HEK293 (cell line): Measurements from ENCODE around the gene RNF182.

ENCODE experiments used
- KLF7 ChIP-seq: fragments of 450-650 bp; formaldehyde crosslinking; IDR thresholded peaks from 2 replicates; pipeline ENCODE4 v1.5.1; 2016; ENCODE audit warnings: missing biosample characterization, missing genetic modification characterization, borderline replicate concordance
- ZNF19 ChIP-seq: fragments of 450-650 bp; formaldehyde crosslinking; IDR thresholded peaks from 2 replicates; pipeline ENCODE4; 2016; ENCODE audit warnings: missing biosample characterization, missing genetic modification characterization, low read depth
- ZNF214 ChIP-seq: fragments of 450-650 bp; formaldehyde crosslinking; IDR thresholded peaks from 2 replicates; pipeline ENCODE4 v1.5.1; 2017; ENCODE audit warnings: missing biosample characterization, mild to moderate bottlenecking, missing genetic modification characterization, borderline replicate concordance
- ZNF510 ChIP-seq: fragments of 450-650 bp; formaldehyde crosslinking; IDR thresholded peaks from 2 replicates; pipeline ENCODE4 v1.5.1; 2018; ENCODE audit warnings: mild to moderate bottlenecking, missing genetic modification characterization, missing biosample characterization; ENCODE audit not compliant: insufficient replicate concordance
- ZNF514 ChIP-seq: fragments of 450-650 bp; formaldehyde crosslinking; IDR thresholded peaks from 2 replicates; pipeline ENCODE4 v1.5.1; 2016; ENCODE audit warnings: missing biosample characterization, missing genetic modification characterization
- ZNF530 ChIP-seq: fragments of 450-650 bp; formaldehyde crosslinking; IDR thresholded peaks from 2 replicates; pipeline ENCODE4 v1.5.1; 2016; ENCODE audit warnings: low read depth, missing biosample characterization, missing genetic modification characterization
- ZNF654 ChIP-seq: fragments of 450-650 bp; formaldehyde crosslinking; IDR thresholded peaks from 2 replicates; pipeline ENCODE4 v1.5.1; 2016; ENCODE audit warnings: low read depth, missing biosample characterization, missing genetic modification characterization
- TF ChIP-seq, protein P1 (sequence below): fragments of 450-650 bp; formaldehyde crosslinking; IDR thresholded peaks from 2 replicates; pipeline ENCODE4 v1.5.1; 2016; ENCODE audit warnings: missing biosample characterization, missing genetic modification characterization
- TF ChIP-seq, protein P2 (sequence below): fragments of 450-650 bp; formaldehyde crosslinking; IDR thresholded peaks from 2 replicates; pipeline ENCODE4 v1.5.1; 2016; ENCODE audit warnings: missing biosample characterization, missing genetic modification characterization
- TF ChIP-seq, protein P3 (sequence below): fragments of 450-650 bp; formaldehyde crosslinking; IDR thresholded peaks from 2 replicates; pipeline ENCODE4 v1.5.1; 2016; ENCODE audit warnings: missing biosample characterization, missing genetic modification characterization

DNA sequence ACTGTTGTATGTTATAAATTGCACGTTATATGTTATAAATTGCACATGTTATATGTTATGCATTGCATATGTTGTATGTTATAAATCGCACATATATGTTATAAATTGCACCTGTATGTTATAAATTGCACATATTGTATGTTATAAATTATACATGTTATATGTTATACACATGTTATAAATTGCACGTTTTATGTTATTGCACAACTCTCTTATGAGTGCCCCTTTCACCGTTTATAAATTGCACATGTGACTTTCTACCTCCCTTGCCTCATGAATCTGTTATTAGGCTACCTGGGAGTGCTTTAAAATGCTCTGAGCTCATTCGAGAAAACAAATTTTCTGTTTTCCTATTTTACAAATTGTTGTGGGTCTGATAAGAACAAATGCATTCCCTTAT is 84.1 kb downstream of the RNF182 start:
- no peak for TF ChIP-seq ZNF654 (tag by site-specific recombination)
- TF ChIP-seq ZNF214 (tag by site-specific recombination): no peak
- TF ChIP-seq, protein P1, sequence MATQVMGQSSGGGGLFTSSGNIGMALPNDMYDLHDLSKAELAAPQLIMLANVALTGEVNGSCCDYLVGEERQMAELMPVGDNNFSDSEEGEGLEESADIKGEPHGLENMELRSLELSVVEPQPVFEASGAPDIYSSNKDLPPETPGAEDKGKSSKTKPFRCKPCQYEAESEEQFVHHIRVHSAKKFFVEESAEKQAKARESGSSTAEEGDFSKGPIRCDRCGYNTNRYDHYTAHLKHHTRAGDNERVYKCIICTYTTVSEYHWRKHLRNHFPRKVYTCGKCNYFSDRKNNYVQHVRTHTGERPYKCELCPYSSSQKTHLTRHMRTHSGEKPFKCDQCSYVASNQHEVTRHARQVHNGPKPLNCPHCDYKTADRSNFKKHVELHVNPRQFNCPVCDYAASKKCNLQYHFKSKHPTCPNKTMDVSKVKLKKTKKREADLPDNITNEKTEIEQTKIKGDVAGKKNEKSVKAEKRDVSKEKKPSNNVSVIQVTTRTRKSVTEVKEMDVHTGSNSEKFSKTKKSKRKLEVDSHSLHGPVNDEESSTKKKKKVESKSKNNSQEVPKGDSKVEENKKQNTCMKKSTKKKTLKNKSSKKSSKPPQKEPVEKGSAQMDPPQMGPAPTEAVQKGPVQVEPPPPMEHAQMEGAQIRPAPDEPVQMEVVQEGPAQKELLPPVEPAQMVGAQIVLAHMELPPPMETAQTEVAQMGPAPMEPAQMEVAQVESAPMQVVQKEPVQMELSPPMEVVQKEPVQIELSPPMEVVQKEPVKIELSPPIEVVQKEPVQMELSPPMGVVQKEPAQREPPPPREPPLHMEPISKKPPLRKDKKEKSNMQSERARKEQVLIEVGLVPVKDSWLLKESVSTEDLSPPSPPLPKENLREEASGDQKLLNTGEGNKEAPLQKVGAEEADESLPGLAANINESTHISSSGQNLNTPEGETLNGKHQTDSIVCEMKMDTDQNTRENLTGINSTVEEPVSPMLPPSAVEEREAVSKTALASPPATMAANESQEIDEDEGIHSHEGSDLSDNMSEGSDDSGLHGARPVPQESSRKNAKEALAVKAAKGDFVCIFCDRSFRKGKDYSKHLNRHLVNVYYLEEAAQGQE (tag by site-specific recombination): no peak
- no peak for TF ChIP-seq ZNF530 (tag by site-specific recombination)
- TF ChIP-seq, protein P2, sequence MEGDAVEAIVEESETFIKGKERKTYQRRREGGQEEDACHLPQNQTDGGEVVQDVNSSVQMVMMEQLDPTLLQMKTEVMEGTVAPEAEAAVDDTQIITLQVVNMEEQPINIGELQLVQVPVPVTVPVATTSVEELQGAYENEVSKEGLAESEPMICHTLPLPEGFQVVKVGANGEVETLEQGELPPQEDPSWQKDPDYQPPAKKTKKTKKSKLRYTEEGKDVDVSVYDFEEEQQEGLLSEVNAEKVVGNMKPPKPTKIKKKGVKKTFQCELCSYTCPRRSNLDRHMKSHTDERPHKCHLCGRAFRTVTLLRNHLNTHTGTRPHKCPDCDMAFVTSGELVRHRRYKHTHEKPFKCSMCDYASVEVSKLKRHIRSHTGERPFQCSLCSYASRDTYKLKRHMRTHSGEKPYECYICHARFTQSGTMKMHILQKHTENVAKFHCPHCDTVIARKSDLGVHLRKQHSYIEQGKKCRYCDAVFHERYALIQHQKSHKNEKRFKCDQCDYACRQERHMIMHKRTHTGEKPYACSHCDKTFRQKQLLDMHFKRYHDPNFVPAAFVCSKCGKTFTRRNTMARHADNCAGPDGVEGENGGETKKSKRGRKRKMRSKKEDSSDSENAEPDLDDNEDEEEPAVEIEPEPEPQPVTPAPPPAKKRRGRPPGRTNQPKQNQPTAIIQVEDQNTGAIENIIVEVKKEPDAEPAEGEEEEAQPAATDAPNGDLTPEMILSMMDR (tag by site-specific recombination): no peak
- no peak for TF ChIP-seq ZNF514 (tag by site-specific recombination)
- no peak for TF ChIP-seq ZNF19 (tag by site-specific recombination)
- TF ChIP-seq, protein P3, sequence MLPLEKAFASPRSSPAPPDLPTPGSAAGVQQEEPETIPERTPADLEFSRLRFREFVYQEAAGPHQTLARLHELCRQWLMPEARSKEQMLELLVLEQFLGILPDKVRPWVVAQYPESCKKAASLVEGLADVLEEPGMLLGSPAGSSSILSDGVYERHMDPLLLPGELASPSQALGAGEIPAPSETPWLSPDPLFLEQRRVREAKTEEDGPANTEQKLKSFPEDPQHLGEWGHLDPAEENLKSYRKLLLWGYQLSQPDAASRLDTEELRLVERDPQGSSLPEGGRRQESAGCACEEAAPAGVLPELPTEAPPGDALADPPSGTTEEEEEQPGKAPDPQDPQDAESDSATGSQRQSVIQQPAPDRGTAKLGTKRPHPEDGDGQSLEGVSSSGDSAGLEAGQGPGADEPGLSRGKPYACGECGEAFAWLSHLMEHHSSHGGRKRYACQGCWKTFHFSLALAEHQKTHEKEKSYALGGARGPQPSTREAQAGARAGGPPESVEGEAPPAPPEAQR (tag by site-specific recombination): no peak
- TF ChIP-seq ZNF510 (tag by site-specific recombination): no peak
- no peak for TF ChIP-seq KLF7
